ENCODE results near the gene SPARC. TPM values are rescaled to one million over a fixed set of nuclear protein-coding genes. Genes with fewer than 3 reads are reported as not detected.

The SPARC gene
- total RNA-seq, 1 experiment from 2014 or later = 418 TPM

GRCh38 chr5:151717416-151717815, 30.7 kb upstream of the SPARC start:
- Mint-ChIP-seq H3K9me3 (peaks cover 20% of the 10 kb centered on the region), H3K27me3 (ENCODE audit: low read depth) (peaks cover 3% of the 10 kb centered on the region), H3K36me3 (peaks cover 9% of the 10 kb centered on the region), H3K27ac (no peak overlapping the region), H3K4me3 (no peak overlapping the region), H3K4me1 (peaks cover 15% of the 10 kb centered on the region)
- CTCF ChIA-PET = interaction anchor here (1.5 kb wide), 1 partner anchor 23 kb away, joined by 3 read pairs; no protein-coding TSS in a partner anchor
- POLR2A ChIA-PET = no interaction called here
- TF ChIP-seq PRRX2 (CRISPR knock-in tag; IDR thresholded peaks at IDR 0.05) (no peak), ELF4 (CRISPR knock-in tag; IDR thresholded peaks at IDR 0.05; ENCODE audit: low read depth) (no peak)
- no peak for DNase-seq (ENCODE audit: low spot score)
- no peak for ATAC-seq

- Mint-ChIP-seq H3K9me3 (peaks cover 11% of the 10 kb centered on the region; the same call in 1 of the 2 replicates), H3K4me3 (no peak overlapping the region), H3K36me3 (no peaks in the 10 kb centered on the region), H3K27ac (no peak overlapping the region), H3K27me3 (ENCODE audit: low read depth) (no peaks in the 10 kb centered on the region), H3K4me1 (peaks cover 13% of the 10 kb centered on the region)
- DNase-seq (ENCODE audit: low spot score) (no peak), ATAC-seq (no peak)
- TF ChIP-seq ZBTB43 (CRISPR knock-in tag; IDR thresholded peaks at IDR 0.05) (no peak), E2F4 (CRISPR knock-in tag; IDR thresholded peaks at IDR 0.05; ENCODE audit: borderline replicate concordance, low read depth) (no peak), ZNF416 (CRISPR knock-in tag; IDR thresholded peaks at IDR 0.05) (no peak), MAX (CRISPR knock-in tag; IDR thresholded peaks at IDR 0.05) (no peak), TEAD1 (CRISPR knock-in tag; IDR thresholded peaks at IDR 0.05) (no peak), FOXP4 (CRISPR knock-in tag; IDR thresholded peaks at IDR 0.05) (no peak), SOX15 (CRISPR knock-in tag; IDR thresholded peaks at IDR 0.05) (no peak), ZNF532 (CRISPR knock-in tag; IDR thresholded peaks at IDR 0.05; ENCODE audit: borderline replicate concordance) (no peak), RORB (CRISPR knock-in tag; IDR thresholded peaks at IDR 0.05) (no peak), USF1 (CRISPR knock-in tag; IDR thresholded peaks at IDR 0.05) (no peak), JAZF1 (CRISPR knock-in tag; IDR thresholded peaks at IDR 0.05) (no peak)
- POLR2A ChIA-PET = no interaction called here
- CTCF ChIA-PET = interaction anchor here (1.0 to 2.9 kb wide), 3 partner anchors 9 to 57 kb away, joined by 3 to 16 read pairs (median 6); no protein-coding TSS in a partner anchor
Observed at GRCh38 chr5:151709109-151709735, 22.5 kb upstream of the SPARC start.
